HG03139 (cell line): ENCODE results near the gene TPRG1L.

Experiments
- ATAC-seq: cut with Tn5 transposase; IDR thresholded peaks from one replicate; pipeline ENCODE4 v1.9.1; 2021; ENCODE audit not compliant: unreplicated experiment

The TPRG1L gene

DNA sequence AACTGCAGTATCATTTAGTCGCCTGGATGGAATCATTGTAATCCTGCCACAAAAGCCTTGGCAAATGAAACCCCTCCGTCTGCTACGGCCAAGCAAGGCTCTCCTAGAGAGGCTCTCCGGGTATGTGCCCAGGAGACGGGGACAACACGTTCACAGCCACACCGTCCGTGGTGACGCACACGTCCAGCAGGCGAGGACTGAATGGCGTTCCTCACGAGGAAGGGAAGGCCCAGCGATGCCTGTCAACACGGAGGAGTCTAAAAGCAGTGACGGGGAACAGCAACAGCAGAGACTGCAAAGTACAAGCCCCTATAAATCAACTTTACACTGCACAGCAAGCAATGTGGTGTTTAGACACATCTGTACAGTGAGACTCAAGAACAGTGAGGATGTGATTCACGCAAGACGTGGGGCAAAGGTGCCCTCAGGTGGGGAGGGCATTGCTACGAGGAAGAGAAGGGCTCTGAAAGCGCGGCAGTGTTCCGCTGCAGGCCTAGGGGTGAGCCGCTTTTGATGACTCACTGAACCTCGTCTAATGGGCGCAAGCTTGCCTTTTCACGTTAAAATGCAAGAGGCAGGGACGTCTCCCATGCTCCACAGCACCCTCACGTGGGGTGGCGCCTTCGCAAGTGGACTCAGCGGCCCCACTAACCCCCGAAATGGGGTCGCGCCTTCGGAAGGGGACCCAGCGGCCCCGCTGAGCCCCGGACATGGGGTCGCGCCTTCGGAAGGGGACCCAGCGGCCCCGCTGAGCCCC is 18.3 kb downstream of the TPRG1L start:
- no peak for ATAC-seq

DNA sequence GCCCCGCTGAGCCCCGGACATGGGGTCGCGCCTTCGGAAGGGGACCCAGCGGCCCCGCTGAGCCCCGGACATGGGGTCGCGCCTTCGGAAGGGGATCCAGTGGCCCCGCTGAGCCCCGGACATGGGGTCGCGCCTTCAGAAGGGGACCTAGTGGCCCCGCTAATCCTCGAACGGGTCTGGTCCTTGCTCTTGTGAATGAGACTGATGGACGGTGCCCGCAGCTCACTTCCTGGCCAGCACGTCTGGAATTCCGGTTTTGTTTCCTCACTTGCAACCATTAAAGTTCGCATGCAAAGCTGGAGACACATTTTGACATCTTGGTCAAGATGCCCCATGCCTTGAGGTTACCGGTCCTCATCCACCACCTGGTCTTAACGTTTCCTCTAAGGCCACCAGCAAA is 19.5 kb downstream of the TPRG1L start:
- ATAC-seq, result no peak

DNA sequence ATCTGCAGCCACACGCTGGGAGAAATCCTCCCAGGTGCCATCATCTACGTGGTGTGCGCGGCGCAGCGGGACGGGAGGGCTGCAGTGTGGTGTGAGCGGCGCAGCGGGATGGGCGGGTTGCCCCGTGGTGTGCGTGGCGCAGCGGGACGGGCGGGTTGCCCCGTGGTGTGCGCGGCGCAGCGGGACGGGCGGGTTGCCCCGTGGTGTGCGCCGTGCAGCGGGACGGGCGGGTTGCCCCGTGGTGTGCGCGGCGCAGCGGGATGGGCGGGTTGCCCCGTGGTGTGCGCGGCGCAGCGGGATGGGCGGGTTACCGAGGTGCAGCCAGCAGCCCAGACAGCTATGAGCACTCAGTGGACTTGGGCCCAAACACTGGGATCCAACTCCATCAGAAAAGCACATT is 20.4 kb downstream of the TPRG1L start:
- ATAC-seq, result no peak

DNA sequence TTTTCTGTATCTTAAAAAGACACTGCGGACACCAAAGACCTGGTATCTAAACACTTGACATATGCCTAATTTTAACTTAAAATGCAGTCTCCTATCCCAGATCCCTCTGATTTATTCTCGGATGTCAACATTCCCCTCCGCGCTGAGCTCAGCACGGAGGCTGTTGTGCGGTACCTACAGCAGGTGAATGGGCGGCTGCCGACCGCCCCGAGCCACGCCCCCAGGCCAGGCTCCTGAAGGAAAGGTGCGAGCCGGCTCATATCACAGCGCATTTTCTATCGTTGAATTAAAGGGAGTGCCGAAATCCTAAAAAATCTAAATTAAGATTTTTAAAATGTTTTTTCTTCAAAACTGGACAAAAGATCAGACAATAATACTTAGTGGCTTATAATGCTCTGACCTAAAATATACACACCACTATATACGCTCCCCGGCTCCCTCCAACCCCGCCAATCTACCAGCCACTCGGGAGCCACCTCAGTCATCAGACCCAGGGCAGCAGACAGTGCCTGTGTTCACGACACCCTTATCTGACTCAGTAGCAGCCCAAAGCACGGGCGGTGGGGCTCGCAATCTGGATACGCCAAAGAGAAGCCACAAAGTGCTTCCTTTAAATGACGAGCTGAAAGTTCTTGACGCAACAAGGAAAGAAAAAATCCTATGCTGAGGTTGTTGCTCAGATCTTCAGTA is 21.0 kb downstream of the TPRG1L start:
- ATAC-seq, result no peak

DNA sequence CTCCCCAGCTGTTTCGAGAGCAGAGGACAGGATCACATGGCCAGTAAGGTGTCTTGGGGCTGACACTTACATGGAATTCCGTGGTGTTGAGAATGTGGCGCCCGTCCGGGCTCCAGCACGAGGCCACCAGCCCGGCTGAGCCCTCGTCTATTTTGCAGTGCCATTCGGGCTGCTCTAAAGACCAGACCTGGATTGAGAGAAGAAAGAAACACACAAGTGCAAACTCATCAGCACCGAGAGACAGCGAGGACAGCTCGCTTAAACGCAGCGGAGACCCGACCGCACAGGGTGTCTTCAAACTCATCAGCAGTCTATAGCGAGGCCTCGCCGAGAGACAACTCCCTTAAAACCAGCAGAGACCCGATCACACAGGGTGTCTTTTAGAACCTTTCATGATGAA is 21.8 kb downstream of the TPRG1L start:
- no peak for ATAC-seq

DNA sequence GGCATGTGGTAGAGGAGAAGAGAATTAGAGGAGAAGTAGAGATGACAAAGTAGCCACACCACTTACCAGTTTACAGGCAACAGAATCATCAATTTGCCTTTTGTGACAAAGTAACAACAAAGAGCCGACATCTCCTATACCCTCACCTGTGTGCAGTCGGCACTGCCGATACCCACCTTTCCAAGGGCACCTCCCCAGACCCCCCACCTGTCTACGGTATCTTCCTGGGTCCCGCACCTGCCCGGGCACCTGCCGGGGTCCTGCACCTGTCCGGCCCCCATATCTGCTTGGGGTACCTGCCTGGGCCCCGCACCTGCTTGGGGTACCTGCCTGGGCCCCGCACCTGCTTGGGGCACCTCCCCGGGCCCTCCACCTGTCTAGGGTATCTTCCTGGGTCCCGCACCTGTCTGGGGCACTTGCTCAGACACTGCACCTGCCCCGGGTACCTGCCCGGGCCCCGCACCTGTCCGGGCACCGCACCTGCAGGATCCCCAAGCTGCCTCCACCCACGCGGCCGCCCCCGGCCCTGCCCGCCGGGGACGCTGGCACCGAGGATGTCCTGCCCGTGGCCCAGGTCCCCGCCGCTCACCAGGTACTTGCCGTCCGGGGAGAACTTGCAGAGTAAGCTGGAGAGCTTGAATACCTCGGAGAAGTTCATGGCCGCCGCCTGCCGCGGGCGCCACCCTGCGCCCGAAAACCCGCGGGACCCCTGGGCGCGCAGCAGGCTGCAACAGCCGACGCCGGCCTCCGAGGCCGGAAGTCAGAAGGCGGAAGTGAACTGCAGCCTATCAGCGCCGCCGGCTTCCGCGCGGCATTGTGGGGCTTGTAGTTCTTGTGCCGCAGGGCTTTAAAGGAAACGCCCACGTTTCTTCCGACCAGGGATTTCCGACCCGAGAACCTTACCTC is 24.8 kb downstream of the TPRG1L start, which contains the start of gene WRAP73:
WRAP73 (minus strand) TSS at position 762 of the 906 bp plus-strand sequence; CDS start at position 658, 104 bp downstream.
- ATAC-seq, result peak; percentile 82

DNA sequence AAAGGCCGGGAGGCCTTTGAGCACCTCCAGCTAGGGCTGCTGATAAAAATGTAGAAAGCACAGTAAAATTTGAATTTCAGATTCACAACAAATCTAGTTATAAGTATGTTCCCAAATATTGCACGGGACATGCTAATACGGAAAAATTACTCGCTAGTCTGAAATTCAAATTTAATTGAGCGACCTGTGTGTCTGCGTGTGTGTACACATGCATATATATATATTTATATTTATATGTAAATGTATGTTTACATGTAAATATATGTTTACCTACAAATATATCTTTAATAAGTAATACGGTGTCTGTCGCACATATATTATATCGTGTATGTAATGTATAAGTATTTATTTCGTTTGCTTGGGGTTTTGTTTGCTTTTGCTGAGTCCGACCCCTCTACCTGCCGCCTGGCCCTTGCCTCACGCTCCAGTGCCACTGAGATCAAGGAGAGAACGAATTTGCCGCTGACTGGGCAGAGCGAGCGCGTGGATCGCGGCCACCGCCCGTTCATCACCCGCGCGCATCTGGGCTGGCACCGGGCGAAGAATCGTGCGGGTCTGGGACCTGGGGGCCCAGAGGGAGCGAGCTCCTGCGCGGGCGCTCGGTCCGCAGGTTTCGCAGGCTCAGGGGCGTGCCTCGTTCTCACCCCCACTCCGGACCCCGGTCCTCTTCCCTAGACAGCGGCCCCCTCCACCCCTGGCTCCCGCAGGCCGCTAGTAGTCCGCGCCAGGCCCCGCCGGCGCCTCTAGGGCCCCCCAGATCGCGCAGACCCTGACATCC is 25.6 kb downstream of the TPRG1L start:
- ATAC-seq, result no peak

DNA sequence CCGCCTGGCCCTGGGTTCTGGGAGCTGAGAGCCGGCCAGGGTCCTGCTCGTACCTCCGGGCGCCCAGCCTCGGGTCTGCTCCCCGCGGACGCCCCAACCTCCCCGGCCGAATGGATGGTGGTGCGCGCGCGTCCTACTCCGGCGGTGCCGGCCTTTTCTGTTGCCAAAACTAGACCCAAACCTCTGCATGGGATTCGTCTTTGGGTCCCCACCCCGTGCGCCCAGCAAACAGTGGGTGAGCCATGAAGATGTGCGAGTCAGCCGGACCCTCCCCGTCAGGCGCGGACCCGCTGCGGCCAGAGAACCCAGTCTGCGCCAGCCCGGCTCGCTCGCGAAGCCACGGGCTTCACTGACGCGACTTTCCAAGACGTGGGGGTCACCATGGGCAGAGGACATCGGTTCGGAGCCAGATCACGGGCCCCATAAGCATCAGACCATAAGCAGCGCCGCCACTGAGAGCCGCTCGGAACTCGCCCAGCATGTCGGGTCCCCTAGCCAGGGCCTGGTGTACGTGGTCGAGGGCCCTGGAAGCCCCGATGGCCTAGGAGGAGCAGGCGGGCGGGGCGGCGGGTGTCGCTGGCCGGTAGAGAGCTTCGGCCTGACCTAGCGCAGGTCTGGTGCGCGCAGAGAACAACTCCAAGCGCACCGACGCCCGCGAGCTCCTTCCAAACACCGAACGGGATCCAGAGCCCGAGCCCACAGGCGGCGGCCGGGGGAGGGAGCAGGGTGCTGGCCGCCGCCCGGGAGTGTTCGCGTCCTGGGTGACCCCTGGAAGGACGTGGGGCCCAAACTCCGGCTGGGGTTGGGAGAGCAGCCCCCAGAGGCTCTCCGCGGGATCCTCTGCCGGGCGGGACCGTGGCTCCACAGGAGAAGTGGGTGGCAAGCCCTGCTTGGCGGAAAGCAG is 26.5 kb downstream of the TPRG1L start:
- ATAC-seq, result no peak

DNA sequence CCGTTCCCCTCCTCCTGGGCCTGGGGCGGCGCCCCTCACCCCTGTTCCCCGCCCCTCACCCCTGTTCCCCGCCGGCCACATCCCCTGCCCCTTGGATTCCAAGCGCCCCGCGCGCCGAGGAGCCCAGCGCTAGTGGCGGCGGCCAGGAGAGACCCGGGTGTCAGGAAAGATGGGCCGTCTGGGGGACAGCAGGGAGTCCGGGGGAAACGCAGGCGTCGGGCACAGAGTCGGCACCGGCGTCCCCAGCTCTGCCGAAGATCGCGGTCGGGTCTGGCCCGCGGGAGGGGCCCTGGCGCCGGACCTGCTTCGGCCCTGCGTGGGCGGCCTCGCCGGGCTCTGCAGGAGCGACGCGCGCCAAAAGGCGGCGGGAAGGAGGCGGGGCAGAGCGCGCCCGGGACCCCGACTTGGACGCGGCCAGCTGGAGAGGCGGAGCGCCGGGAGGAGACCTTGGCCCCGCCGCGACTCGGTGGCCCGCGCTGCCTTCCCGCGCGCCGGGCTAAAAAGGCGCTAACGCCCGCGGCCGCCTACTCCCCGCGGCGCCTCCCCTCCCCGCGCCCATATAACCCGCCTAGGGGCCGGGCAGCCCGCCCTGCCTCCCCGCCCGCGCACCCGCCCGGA is 27.2 kb downstream of the TPRG1L start, which contains the start of gene TP73:
TP73 (plus strand) TSS at position 587 of the 618 bp plus-strand sequence. CDS start 29,850 bp downstream, outside the sequence.
- no peak for ATAC-seq

DNA sequence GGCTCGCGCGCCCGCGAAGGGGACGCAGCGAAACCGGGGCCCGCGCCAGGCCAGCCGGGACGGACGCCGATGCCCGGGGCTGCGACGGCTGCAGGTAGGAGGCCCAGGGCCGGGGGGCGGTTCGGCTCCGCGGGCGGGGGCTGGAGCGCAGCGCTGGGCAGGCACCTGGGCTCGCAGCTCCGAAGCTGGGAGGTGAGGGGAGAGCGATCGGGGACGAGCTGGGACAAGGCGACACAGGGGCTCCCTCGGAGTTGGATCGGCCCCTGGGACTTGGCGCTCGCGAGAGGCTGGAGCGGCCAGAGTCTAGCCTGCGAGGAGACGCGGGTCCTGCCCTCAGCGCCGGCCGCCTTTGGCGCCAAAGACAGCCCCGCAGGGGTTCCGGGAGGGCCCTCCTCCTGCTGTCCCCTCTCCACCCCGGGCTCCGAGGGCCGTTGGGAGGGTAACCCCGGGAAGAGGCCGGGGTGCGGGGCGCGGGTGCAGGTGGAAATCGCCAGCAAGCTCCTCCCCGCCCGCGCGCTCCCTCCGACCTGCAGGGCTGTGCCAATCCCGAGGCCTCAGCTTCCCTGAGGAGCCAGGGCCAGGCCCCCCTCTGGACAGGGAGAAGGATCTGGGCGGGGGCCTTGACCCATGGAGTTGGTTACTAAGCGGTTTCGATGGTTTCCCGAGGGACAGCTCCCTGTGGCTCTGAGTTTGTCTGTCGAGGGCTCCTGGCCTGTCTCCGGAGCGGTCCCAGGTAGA is 27.9 kb downstream of the TPRG1L start:
- ATAC-seq, result no peak

DNA sequence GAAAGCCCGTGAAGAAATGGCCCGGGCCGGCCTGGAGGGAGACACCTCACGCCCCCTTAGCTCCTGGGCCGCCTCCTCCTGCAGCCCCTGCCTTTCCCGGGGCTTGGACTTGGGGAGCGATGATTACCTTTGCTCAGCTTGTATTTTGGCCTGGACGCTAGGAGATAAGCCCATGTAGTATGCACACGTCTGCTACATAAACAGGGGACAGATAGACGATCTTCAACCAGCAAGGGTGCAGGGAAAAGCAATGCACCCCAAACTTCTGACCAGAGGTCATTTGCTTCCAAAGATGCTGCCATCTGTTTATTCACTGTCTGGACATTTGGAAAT is 28.4 kb downstream of the TPRG1L start:
- ATAC-seq, result no peak

DNA sequence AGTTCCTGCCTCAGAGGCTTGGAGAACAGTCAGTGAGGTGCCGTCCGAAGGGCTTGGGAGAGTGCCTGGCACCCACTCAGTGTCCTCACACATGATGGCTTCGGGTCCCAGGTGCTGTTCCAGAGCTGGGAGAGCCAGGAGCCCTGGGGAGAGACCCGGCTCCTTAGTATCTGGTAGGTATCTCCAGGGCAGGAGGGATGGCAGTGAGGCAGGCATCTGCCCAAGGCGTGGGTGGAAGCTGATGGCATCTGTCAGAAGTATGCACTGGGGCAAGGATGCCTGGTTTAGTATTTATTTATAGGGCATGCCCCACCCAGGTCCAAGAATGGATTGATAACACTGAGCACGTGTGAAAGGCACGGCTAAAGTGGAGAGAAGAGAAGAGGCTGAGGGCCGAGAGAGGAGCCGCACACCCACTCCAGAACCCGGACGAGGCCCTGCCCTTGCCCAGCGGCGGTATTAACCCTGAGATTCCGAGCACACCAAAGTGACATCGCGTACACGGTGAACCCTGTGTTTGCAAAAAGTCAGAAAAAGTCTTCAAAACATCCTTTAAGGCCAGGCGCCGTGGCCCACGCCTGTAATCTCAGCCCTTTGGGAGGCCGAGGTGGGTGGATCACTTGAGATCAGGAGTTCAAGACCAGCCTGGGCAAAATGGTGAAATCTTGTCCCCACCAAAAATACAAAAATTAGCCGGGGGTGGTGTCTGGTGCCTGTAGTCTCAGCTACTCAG is 29.9 kb downstream of the TPRG1L start:
- ATAC-seq, result no peak

DNA sequence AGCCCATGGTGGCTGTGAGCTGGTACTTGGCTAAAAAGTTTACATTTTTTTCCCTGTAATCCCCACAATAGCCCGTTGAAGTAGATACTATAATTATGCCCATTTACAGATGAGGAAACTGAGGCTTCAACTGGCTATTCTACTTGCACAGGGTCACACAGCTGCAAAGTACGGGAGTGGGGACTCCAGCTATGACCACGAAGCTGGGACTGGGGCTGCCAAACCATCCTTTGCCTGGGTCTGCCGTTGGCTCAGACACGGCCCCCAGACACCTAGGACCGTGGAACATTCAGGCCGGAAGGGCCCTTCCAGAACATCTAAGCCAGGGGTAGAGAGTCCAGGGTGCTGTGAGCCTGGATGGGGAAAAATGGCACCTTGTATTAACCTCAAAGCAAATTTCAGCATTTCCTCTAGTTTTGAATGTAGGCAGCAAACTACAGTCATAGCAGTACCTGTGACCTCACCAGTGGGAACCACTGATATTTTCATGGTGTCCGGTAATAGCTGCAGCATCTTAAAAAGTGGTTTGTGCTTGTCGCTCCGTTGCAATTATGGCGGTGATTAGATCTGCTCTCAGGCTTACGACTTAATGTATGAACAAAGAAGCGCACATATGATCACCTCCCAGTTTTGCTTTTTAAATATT is 31.8 kb downstream of the TPRG1L start:
- ATAC-seq, result peak; percentile 43

DNA sequence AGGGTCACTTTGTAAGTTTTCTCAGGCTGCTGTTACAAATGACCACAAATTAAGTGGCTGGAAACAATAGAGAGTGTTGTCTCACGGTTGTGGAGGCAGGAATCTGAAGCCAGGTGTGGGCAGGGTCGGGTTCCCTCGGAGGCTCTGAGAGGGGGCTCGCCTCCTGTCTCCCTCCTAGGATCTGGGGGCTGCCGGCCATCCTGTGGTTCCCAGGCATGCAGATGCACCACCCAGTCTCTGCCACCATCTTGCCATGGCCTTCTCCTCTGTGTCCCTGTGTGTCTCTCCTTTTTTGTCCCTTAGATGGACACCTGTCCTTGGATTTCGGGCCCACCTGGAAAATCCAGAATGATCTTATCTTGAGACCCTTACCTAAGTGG is 32.3 kb downstream of the TPRG1L start:
- no peak for ATAC-seq

DNA sequence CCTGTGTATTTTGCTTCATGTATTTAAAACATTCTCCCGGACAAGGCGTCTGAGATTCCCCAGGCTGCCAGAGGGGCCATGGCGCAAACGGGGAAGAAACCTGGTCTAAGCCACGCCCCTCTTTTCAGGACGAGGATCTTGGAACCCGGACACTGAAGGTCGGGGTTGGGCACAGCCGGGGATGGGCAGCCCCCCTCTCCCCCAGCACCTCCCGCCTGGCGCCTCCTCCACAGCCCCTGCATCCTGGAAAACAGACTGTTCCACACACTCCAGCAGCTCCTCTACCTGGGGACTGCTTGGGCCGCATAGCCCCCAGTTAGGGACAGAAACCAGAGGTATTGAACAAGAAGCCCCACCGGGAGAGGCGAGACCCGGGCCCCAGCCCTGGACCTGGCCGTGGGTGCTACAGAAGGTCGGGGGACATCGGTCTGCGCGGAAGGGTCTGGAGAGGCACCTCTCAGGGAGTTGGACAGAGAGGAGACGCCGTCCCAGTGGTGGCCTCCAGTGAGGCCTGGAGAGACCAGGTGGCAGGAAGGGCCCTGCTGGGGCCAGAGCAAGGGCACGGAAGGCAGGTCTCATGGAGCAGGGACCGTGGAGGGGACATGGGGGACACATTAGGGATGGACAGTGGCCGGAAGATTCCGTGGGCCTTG is 32.9 kb downstream of the TPRG1L start:
- no peak for ATAC-seq

DNA sequence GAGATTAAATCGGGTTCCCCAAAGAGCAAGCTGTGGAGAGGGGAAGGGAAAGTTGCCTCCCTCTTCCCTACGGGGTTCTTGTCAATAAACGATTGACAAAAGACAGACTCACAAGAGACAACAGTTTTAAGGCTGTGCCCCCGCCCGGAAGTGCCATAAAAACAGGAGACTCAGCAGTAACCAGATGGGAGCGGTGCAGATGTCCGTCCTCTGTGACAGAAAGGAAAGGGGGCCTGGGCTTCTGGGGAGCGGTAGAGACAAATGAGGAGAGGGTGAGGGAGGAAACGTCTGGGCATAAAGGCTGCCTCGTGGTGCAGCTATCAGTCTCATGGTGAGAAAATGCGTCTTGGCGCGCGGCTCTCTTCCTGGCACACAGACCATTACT is 33.4 kb downstream of the TPRG1L start:
- no peak for ATAC-seq

DNA sequence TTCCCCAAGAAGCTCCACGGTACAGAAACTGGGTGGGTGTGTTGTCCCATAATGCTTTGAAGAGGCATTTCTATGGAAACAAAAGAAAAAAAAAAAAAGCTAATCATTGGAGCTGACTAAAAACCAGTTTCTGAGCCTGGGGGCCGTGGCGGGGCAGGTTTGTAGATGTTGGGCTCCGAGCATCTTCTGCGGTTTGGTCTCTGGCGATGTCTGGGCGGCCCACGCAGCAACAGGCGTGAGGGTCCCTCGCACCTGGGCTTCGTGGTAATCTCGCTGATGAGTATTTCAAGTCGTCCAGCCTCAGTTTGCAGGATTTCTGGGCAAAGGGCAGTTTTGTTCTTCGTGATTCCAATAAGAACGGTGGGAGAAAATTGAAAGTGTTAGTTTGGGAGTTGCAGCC is 34.3 kb downstream of the TPRG1L start:
- ATAC-seq, result no peak
